B cell (primary cell): Measurements from ENCODE around the gene ATG7. TPM values are rescaled to one million over a fixed set of nuclear protein-coding genes. Genes with fewer than 3 reads are reported as not detected.

Source experiments
- ATAC-seq: fragments of 200-7000 bp; cut with Tn5 transposase; one replicate; pipeline ENCODE4 v1.10.0; 2021; ENCODE audit warnings: low read depth, mild to moderate bottlenecking, moderate number of reproducible peaks, moderate library complexity
- CTCF ChIA-PET: fragments of 350-600 bp; sonication (Branson Sonifier 250); formaldehyde crosslinking; loops from one replicate; lab custom pipeline; 2021; ENCODE audit warnings: antibody characterized with exemption, inconsistent platforms; lab: Charles Lee
- POLR2A ChIA-PET: fragments of 350-600 bp; sonication (Branson Sonifier 250); formaldehyde crosslinking; loops from one replicate; lab custom pipeline; 2021; ENCODE audit warnings: antibody characterized with exemption; lab: Charles Lee
- DNase-seq: peaks from one replicate; pipeline ENCODE4 v3.0.0; 2013
- H2AFZ ChIP-seq: 2 replicates; pipeline ENCODE4 v1.6.1; 2012; ENCODE audit warnings: mild to moderate bottlenecking, low read depth, low read length; ENCODE audit not compliant: insufficient read depth, poor library complexity, severe bottlenecking
- H3K27ac ChIP-seq, 2 donors: 1 replicate in 1 of 2; 2 replicates in 1 of 2; pipeline ENCODE4 v1.5.1; 2012 to 2013; ENCODE audit warnings: low read length in 2 of 2, mild to moderate bottlenecking in 2 of 2, moderate library complexity in 1 of 2
- H3K27me3 ChIP-seq, 4 experiments: fragments of 200-600 bp in 1 of 4; sonication (generic) in 1 of 4; replicated peaks in 1 of 4; 1 replicate in 2 of 4; 2 replicates in 2 of 4; pipeline versions ENCODE4 v1.6.1 to v1.7.0; 2013 to 2016; ENCODE audit warnings: low read length in 3 of 4, mild to moderate bottlenecking in 2 of 4, mixed read lengths in 1 of 4, moderate library complexity in 1 of 4; ENCODE audit not compliant: insufficient read depth in 4 of 4, control insufficient read depth in 3 of 4; ENCODE audit errors: control extremely low read depth in 1 of 4
- H3K36me3 ChIP-seq, 2 experiments: replicated peaks in 1 of 2; 1 replicate in 1 of 2; 2 replicates in 1 of 2; pipeline versions ENCODE4 v1.6.1 to v1.7.1; 2013; ENCODE audit warnings: low read length in 1 of 2; ENCODE audit not compliant: insufficient read depth in 2 of 2, control insufficient read depth in 1 of 2; ENCODE audit errors: control extremely low read depth in 1 of 2, extremely low read depth in 1 of 2
- H3K4me1 ChIP-seq, 2 donors: fragments of 200-600 bp in 1 of 2; sonication (generic) in 1 of 2; 1 replicate in 1 of 2; 2 replicates in 1 of 2; pipeline versions ENCODE4 v1.5.1 to v1.6.1; 2013 to 2017; ENCODE audit warnings: low read length in 2 of 2; ENCODE audit not compliant: control insufficient read depth in 2 of 2, insufficient read depth in 2 of 2
- H3K4me2 ChIP-seq: replicated peaks from 2 replicates; pipeline ENCODE3; 2012; ENCODE audit warnings: mild to moderate bottlenecking, low read depth, low read length; ENCODE audit not compliant: poor library complexity, severe bottlenecking
- H3K4me3 ChIP-seq, 5 experiments: fragments of 200-600 bp in 1 of 5; sonication (generic) in 1 of 5; 1 replicate in 3 of 5; 2 replicates in 2 of 5; pipeline versions ENCODE4 v1.5.1 to v1.7.0; 2011 to 2016; ENCODE audit warnings: low read length in 4 of 5, mild to moderate bottlenecking in 4 of 5, low read depth in 2 of 5, control low read depth in 1 of 5, moderate library complexity in 1 of 5; ENCODE audit not compliant: insufficient read depth in 1 of 5; ENCODE audit errors: control extremely low read depth in 1 of 5, extremely low read depth in 1 of 5
- H3K79me2 ChIP-seq: fragments of 200-600 bp; sonication (generic); one replicate; pipeline ENCODE4 v1.6.0; 2016; ENCODE audit warnings: low read length; ENCODE audit not compliant: control insufficient read depth, insufficient read depth
- H3K9ac ChIP-seq: fragments of 200-600 bp; sonication (generic); 2 replicates; pipeline ENCODE4 v1.6.1; 2017; ENCODE audit warnings: mild to moderate bottlenecking, low read length, moderate library complexity
- H3K9me3 ChIP-seq, 3 donors: one replicate each; pipeline versions ENCODE4 v1.6.1 to v1.7.1; 2013; ENCODE audit warnings: low read length in 2 of 3; ENCODE audit not compliant: control insufficient read depth in 2 of 3, insufficient read depth in 1 of 3; ENCODE audit errors: control extremely low read depth in 1 of 3
- H4K20me1 ChIP-seq: 2 replicates; pipeline ENCODE4 v1.6.0; 2012; ENCODE audit warnings: mild to moderate bottlenecking, low read length; ENCODE audit not compliant: insufficient read depth, control insufficient read depth, poor library complexity, severe bottlenecking
- H3K27ac Mint-ChIP-seq: one replicate; pipeline ENCODE4 v1.8.0; 2021; ENCODE audit warnings: mixed read lengths
- H3K27me3 Mint-ChIP-seq: one replicate; pipeline ENCODE4 v1.8.0; 2021; ENCODE audit warnings: mixed read lengths
- H3K4me1 Mint-ChIP-seq: one replicate; pipeline ENCODE4 v1.8.0; 2021; ENCODE audit warnings: mixed read lengths
- H3K4me3 Mint-ChIP-seq: one replicate; pipeline ENCODE4 v1.8.0; 2021; ENCODE audit warnings: mixed read lengths
- H3K9me3 Mint-ChIP-seq: one replicate; pipeline ENCODE4 v1.8.0; 2022; ENCODE audit warnings: mixed read lengths; ENCODE audit not compliant: insufficient read depth
- EZH2 ChIP-seq: IDR thresholded peaks from 2 replicates; pipeline ENCODE4 v1.6.1; 2012; ENCODE audit warnings: borderline replicate concordance, low read depth, mild to moderate bottlenecking, moderate library complexity, low read length; ENCODE audit not compliant: insufficient read depth, poor library complexity, severe bottlenecking
- WGBS: methylation state at CpG from one replicate; pipeline ENCODE4 v1.1.5; 2013; ENCODE audit warnings: missing lambda C conversion rate; ENCODE audit not compliant: insufficient coverage; 5-methylcytosine and 5-hydroxymethylcytosine counted together
- intact Hi-C: fragments of 100-400 bp; cut with micrococcal nuclease; formaldehyde crosslinking; loops from one replicate; pipeline ENCODE4 v1.10.0; 2022
- polyA plus RNA-seq: library from polyadenylated mRNA; depleted of rRNA; stranded (reverse); fragments of >200 nt; gene quantifications from 2 replicates; pipeline ENCODE4 v1.2.3, GENCODE V29; 2012
- total RNA-seq, 2 donors: library from RNA; stranded (reverse); fragments of 120-200 nt in 1 of 2; gene quantifications; 1 replicate in 1 of 2; 2 replicates in 1 of 2; pipeline versions ENCODE4 v1.2.3 to v1.2.4, GENCODE V29; 2013 to 2022
- TF ChIP-seq, protein P1 (sequence below): fragments of 200-600 bp; IDR thresholded peaks from one replicate; pipeline ENCODE4 v1.8.0; 2022; ENCODE audit warnings: antibody characterized with exemption, mild to moderate bottlenecking

Gene ATG7
- total and polyA plus RNA-seq, 2 donors (not counting 1 experiment from before 2014, with no cell fraction given) = 13.9 to 66.4 TPM

DNA sequence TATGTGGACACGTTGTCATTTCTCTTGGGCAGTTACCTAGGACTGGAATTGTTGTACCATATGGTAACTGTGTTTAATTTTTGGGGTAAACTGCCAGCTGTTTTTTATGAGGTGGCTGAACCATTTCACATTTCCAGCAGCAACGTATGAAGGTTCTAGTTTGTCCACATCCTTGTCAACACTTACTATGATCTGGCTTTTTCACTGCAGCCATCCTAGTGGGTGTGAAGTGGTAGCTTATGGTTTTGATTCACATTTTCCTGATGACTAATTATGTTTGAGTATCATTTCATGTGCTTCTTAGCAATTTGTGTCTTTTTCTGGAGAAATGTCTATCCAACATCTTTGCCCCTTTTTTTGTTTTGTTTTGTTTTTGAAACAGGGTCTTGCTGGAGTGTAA, 275.3 kb downstream of the ATG7 start:
- CTCF ChIA-PET = no interaction called here
- intact Hi-C loops = no loop called here
- H3K4me1 Mint-ChIP-seq = peaks cover 24% of the 10 kb centered on the region
- Histone ChIP-seq H3K27ac (no peak overlapping the region), H3K4me2 (no peak overlapping the region), H3K27me3 (no peaks in the 10 kb centered on the region), H3K79me2 (no peaks in the 10 kb centered on the region), H3K9ac (no peak overlapping the region), H3K9me3 (peaks cover 0 to 12% (median 1%) of the 10 kb centered on the region in 3 donors), H3K36me3 (no peaks in the 10 kb centered on the region), H3K4me3 (no peak overlapping the region), H3K4me1 (peaks cover 4 to 11% of the 10 kb centered on the region in 2 donors), H2AFZ (no peak overlapping the region), H4K20me1 (no peaks in the 10 kb centered on the region)
- no peaks in the 10 kb centered on the region for H3K27me3 Mint-ChIP-seq
- TF ChIP-seq, protein P1, sequence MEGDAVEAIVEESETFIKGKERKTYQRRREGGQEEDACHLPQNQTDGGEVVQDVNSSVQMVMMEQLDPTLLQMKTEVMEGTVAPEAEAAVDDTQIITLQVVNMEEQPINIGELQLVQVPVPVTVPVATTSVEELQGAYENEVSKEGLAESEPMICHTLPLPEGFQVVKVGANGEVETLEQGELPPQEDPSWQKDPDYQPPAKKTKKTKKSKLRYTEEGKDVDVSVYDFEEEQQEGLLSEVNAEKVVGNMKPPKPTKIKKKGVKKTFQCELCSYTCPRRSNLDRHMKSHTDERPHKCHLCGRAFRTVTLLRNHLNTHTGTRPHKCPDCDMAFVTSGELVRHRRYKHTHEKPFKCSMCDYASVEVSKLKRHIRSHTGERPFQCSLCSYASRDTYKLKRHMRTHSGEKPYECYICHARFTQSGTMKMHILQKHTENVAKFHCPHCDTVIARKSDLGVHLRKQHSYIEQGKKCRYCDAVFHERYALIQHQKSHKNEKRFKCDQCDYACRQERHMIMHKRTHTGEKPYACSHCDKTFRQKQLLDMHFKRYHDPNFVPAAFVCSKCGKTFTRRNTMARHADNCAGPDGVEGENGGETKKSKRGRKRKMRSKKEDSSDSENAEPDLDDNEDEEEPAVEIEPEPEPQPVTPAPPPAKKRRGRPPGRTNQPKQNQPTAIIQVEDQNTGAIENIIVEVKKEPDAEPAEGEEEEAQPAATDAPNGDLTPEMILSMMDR = no peak
- no peak for TF ChIP-seq EZH2
- ATAC-seq (no peak), DNase-seq (no peak)
- WGBS = no CpG with 5 or more reads among the region's 2 CpGs
- POLR2A ChIA-PET = no interaction called here
- no peak overlapping the region for H3K4me3 Mint-ChIP-seq
- no peak overlapping the region for H3K27ac Mint-ChIP-seq
- peaks cover 3% of the 10 kb centered on the region for H3K9me3 Mint-ChIP-seq

DNA sequence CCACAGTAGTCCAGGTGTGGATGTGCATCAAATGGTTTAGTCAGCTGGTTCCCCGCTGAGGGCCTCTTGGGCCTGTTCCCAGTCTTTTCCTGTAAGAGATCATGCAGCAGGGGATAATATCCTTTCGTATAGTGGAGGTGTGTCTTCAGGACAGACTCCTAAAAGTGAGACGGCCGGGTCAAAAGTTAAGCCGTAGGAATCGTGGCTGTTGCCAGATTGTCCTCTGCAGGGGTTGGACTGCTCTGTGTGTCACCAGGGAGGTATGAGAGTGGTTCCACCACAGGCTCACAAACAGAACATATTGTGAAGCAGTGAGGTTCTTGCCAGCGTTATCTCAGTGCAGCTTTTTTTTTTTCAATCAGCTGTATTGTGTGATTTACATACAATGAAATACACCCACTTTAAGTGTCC, 276.5 kb downstream of the ATG7 start:
- Histone ChIP-seq H3K79me2 (no peaks in the 10 kb centered on the region), H3K4me1 (peaks cover 4 to 11% of the 10 kb centered on the region in 2 donors), H3K4me3 (no peak overlapping the region), H3K9me3 (peaks cover 0 to 7% (median 1%) of the 10 kb centered on the region in 3 donors), H3K9ac (no peak overlapping the region), H3K36me3 (peaks cover 0 to 3% of the 10 kb centered on the region in 2 experiments), H2AFZ (no peak overlapping the region), H3K4me2 (no peak overlapping the region), H3K27ac (no peak overlapping the region), H3K27me3 (no peaks in the 10 kb centered on the region), H4K20me1 (no peaks in the 10 kb centered on the region)
- no peak for ATAC-seq
- H3K4me3 Mint-ChIP-seq = no peak overlapping the region
- POLR2A ChIA-PET = interaction anchor here (0.7 kb wide), 1 partner anchor 13 kb away, joined by 4 read pairs; no protein-coding TSS in a partner anchor
- 83% methylated on average over 6 of the region's 7 CpGs for WGBS
- intact Hi-C loops = no loop called here
- peaks cover 3% of the 10 kb centered on the region for H3K9me3 Mint-ChIP-seq
- H3K27ac Mint-ChIP-seq = no peak overlapping the region
- peaks cover 24% of the 10 kb centered on the region for H3K4me1 Mint-ChIP-seq
- no peaks in the 10 kb centered on the region for H3K27me3 Mint-ChIP-seq
- TF ChIP-seq, protein P1 = no peak
- no peak for TF ChIP-seq EZH2
- CTCF ChIA-PET = no interaction called here
- DNase-seq = no peak
